Activated CD8-positive, alpha-beta memory T cell treated with anti-CD3 and anti-CD28 coated beads, Interleukin-2, amount 50 U/mL, for 48 hours (primary cell): ENCODE results near the gene KDM4B.

Experiments
- DNase-seq: peaks from one replicate; pipeline ENCODE4 v3.0.0-alpha.2; 2020

The KDM4B gene

GRCh38 chr19:5052945-5053485, 84.1 kb downstream of the KDM4B start:
- no peak for DNase-seq

- no peak for DNase-seq
Measured at GRCh38 chr19:5053661-5054060, 84.7 kb downstream of the KDM4B start.

GRCh38 chr19:5054551-5055456, 85.9 kb downstream of the KDM4B start:
- no peak for DNase-seq

GRCh38 chr19:5055457-5055776, 86.5 kb downstream of the KDM4B start:
- no peak for DNase-seq

- no peak for DNase-seq
Measured at GRCh38 chr19:5057860-5058259, 88.9 kb downstream of the KDM4B start.

- no peak for DNase-seq
Measured at GRCh38 chr19:5058521-5059212, 89.8 kb downstream of the KDM4B start.

- DNase-seq, result no peak
Measured at GRCh38 chr19:5059213-5059574, 90.3 kb downstream of the KDM4B start.

- no peak for DNase-seq
Measured at GRCh38 chr19:5059793-5060192, 90.9 kb downstream of the KDM4B start.

GRCh38 chr19:5062195-5062594, 93.3 kb downstream of the KDM4B start:
- no peak for DNase-seq

GRCh38 chr19:5062799-5063198, 93.9 kb downstream of the KDM4B start:
- no peak for DNase-seq

- DNase-seq, result no peak
Measured at GRCh38 chr19:5063873-5064645, 95.1 kb downstream of the KDM4B start.

- no peak for DNase-seq
Measured at GRCh38 chr19:5064896-5065295, 96.0 kb downstream of the KDM4B start.

- no peak for DNase-seq
Measured at GRCh38 chr19:5065663-5066093, 96.8 kb downstream of the KDM4B start.

GRCh38 chr19:5066768-5067167, 97.9 kb downstream of the KDM4B start:
- DNase-seq, result no peak

GRCh38 chr19:5067678-5068077, 98.8 kb downstream of the KDM4B start:
- DNase-seq, result no peak

- DNase-seq, result no peak
Measured at GRCh38 chr19:5068233-5069072, 99.5 kb downstream of the KDM4B start.

- DNase-seq, result no peak
Measured at GRCh38 chr19:5070331-5070730, 101.4 kb downstream of the KDM4B start.

GRCh38 chr19:5070930-5071329, 102.0 kb downstream of the KDM4B start:
- DNase-seq, result no peak

GRCh38 chr19:5071579-5071978, 102.7 kb downstream of the KDM4B start:
- no peak for DNase-seq

GRCh38 chr19:5072115-5072514, 103.2 kb downstream of the KDM4B start:
- DNase-seq, result no peak

- no peak for DNase-seq
Measured at GRCh38 chr19:5073153-5073844, 104.4 kb downstream of the KDM4B start.

- no peak for DNase-seq
Measured at GRCh38 chr19:5074407-5074806, 105.5 kb downstream of the KDM4B start.
